Stomach (tissue), 4 donors: ENCODE results near the gene ACOXL.

Experiments used
- CTCF ChIP-seq, 7 experiments: fragments of 450-650 bp in 4 of 7; fragments of 200-600 bp in 3 of 7; sonication (generic) in 3 of 7; IDR thresholded peaks; one replicate each; pipeline ENCODE4 v1.5.1; 2016 to 2019; ENCODE audit warnings: antibody characterized with exemption in 7 of 7, control low read depth in 2 of 7, mild to moderate bottlenecking in 1 of 7
- POLR2A ChIP-seq, 4 donors: fragments of 450-650 bp; IDR thresholded peaks; one replicate each; pipeline ENCODE4 v1.6.1; 2016; ENCODE audit warnings: antibody characterized with exemption in 4 of 4, control low read depth in 2 of 4, mild to moderate bottlenecking in 1 of 4, moderate library complexity in 1 of 4
- POLR2AphosphoS5 ChIP-seq, 3 donors: sonication (generic); formaldehyde crosslinking; IDR thresholded peaks; one replicate each; pipeline ENCODE4 v1.6.1; 2016; ENCODE audit warnings: antibody characterized with exemption in 3 of 3

- no peak for TF ChIP-seq CTCF (IDR thresholded peaks at IDR 0.05)
- TF ChIP-seq POLR2AphosphoS5 (IDR thresholded peaks at IDR 0.05) = no peak
- TF ChIP-seq POLR2A (IDR thresholded peaks at IDR 0.05) = no peak
These were observed 394.2 kb downstream of the ACOXL start for GRCh38 chr2:111126581-111126980.
